RWPE2 (cell line): ENCODE measurements around the gene FANCD2OS.
A peak's percentile ranks its signal among the peaks of the same experiment; 100 is the strongest.

Experiments used
- ATAC-seq: fragments of 200-7000 bp; cut with Tn5 transposase; 3 replicates; pipeline ENCODE4 v1.9.1; 2021; ENCODE audit warnings: low read depth
- DNase-seq: peaks from one replicate; pipeline ENCODE4 v3.0.0-alpha.2; 2020; ENCODE audit warnings: low spot score
- H3K27ac ChIP-seq: fragments of 450-650 bp; 2 replicates; pipeline ENCODE4 v1.5.1; 2017; ENCODE audit warnings: mild to moderate bottlenecking; ENCODE audit not compliant: poor library complexity, severe bottlenecking
- H3K27me3 ChIP-seq: fragments of 250-450 bp; sonication (Bioruptor Pico); 2 replicates; pipeline ENCODE4 v1.5.1; 2021; ENCODE audit warnings: mild to moderate bottlenecking, moderate library complexity; ENCODE audit not compliant: insufficient read depth, poor library complexity, severe bottlenecking
- H3K36me3 ChIP-seq: fragments of 250-450 bp; sonication (Bioruptor Pico); 2 replicates; pipeline ENCODE4 v1.5.1; 2020; ENCODE audit warnings: low read depth, mild to moderate bottlenecking, moderate library complexity
- H3K4me1 ChIP-seq: fragments of 250-450 bp; sonication (Bioruptor Pico); 2 replicates; pipeline ENCODE4 v1.5.1; 2021; ENCODE audit warnings: mild to moderate bottlenecking, moderate library complexity; ENCODE audit not compliant: insufficient read depth, poor library complexity, severe bottlenecking
- H3K4me3 ChIP-seq: fragments of 250-450 bp; sonication (Bioruptor Pico); 2 replicates; pipeline ENCODE4 v1.5.1; 2021; ENCODE audit warnings: mild to moderate bottlenecking, moderate library complexity; ENCODE audit not compliant: severe bottlenecking
- H3K9me3 ChIP-seq: fragments of 250-450 bp; sonication (Bioruptor Pico); 2 replicates; pipeline ENCODE4 v1.5.1; 2021; ENCODE audit warnings: mild to moderate bottlenecking, moderate library complexity; ENCODE audit not compliant: severe bottlenecking
- CTCF ChIP-seq: fragments of 450-650 bp; IDR thresholded peaks from one replicate; pipeline ENCODE4 v1.5.1; 2017; ENCODE audit warnings: mild to moderate bottlenecking, moderate library complexity; ENCODE audit not compliant: poor library complexity, severe bottlenecking

The FANCD2OS gene

DNA sequence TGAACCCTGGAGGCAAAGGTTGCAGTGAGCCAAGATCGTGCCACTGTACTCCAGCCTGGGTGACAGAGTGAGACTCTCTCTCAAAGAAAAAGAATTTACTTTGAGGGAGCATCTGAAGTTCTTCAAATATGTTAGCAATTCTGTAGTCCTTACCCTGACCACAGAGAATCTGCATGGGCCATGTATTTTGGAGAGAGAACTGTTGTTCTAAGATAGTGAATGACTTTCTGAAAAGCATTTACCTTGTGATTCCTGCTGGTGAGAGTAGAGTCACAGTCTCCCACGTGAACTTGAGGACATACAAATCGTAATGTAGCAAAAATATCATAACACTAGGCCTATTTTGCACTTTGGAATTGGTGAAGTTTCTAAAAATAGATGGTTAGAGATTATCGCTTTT, 11.3 kb upstream of the FANCD2OS start:
- Histone ChIP-seq H3K27me3 (no peaks in the 10 kb centered on the region), H3K27ac (no peak overlapping the region), H3K36me3 (peaks cover 40% of the 10 kb centered on the region), H3K4me1 (peaks cover 5% of the 10 kb centered on the region), H3K9me3 (no peaks in the 10 kb centered on the region), H3K4me3 (no peak overlapping the region)
- no peak for TF ChIP-seq CTCF
- DNase-seq (no peak), ATAC-seq (no peak)

- Histone ChIP-seq H3K27me3 (no peaks in the 10 kb centered on the region), H3K9me3 (no peaks in the 10 kb centered on the region), H3K4me1 (peaks cover 5% of the 10 kb centered on the region), H3K27ac (no peak overlapping the region), H3K4me3 (no peak overlapping the region), H3K36me3 (peaks cover 23% of the 10 kb centered on the region)
- no peak for TF ChIP-seq CTCF
- no peak for DNase-seq
- ATAC-seq, result no peak
These were observed 8.9 kb upstream of the FANCD2OS start for GRCh38 chr3:10116928-10117327.

DNA sequence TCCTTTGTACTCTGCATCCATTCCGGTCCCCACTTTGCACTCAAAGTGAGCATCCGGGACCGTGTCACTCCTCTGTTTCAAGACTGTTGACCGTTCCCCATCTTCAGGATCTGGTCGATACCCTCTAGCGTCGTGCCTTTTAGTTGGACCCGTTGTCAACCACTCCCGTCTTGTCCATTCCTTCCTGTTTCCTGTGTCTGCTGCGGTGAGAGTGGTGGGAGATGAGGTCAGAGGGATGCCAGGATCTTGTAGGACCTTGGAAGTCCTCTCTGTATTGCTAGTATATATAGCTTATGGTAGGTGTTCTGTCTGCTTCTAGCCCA, 8.0 kb upstream of the FANCD2OS start:
- Histone ChIP-seq H3K4me3 (peak overlapping the region; percentile 63), H3K36me3 (peaks cover 21% of the 10 kb centered on the region), H3K9me3 (no peaks in the 10 kb centered on the region), H3K27me3 (no peaks in the 10 kb centered on the region), H3K4me1 (peaks cover 5% of the 10 kb centered on the region), H3K27ac (peak overlapping the region; percentile 36)
- peak; percentile 40 for ATAC-seq
- DNase-seq, result no peak
- no peak for TF ChIP-seq CTCF

- no peak for TF ChIP-seq CTCF
- ATAC-seq (peak; percentile 96), DNase-seq (peak; percentile 92)
- Histone ChIP-seq H3K4me1 (peaks cover 5% of the 10 kb centered on the region), H3K4me3 (peak within 1 kb of the TSS; percentile 63), H3K27ac (peak within 1 kb of the TSS; percentile 36), H3K27me3 (no peaks in the 10 kb centered on the region), H3K9me3 (no peaks in the 10 kb centered on the region), H3K36me3 (peaks cover 15% of the 10 kb centered on the region)
These were observed 7.5 kb upstream of the FANCD2OS start, which contains the start of gene BRK1 for GRCh38 chr3:10115326-10116137. Gene BRK1, plus strand, starts transcription at chr3:10115675. Its CDS starts 27 bp downstream, at chr3:10115702.

DNA sequence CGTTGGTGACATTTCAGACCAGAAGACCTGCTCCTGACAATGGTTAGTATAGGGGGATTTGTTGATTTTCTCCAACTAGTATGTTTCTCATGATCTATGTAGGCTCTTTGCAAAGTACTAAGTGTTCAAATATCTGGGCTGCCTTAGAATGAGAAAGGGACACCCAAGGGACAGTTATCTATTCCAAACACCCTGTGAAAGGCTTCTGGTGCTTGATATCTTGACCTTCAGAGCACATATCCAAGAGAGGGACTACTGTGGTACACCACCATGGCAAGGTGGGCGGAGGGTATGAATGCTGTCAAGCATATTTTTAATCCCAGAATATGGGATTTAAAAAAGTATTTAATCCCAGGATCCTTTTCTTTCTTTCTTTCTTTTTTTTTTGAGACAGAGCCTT, 1.1 kb downstream of the FANCD2OS start:
- no peak overlapping the region for H3K27ac ChIP-seq
- ATAC-seq (no peak), DNase-seq (no peak)
- H3K4me1 ChIP-seq, result no peaks in the 10 kb centered on the region
- no peaks in the 10 kb centered on the region for H3K9me3 ChIP-seq
- no peak overlapping the region for H3K4me3 ChIP-seq
- TF ChIP-seq CTCF, result no peak
- no peaks in the 10 kb centered on the region for H3K27me3 ChIP-seq
- 0 out of 2 replicates have a peak, but pooled peaks cover under 1% of the 10 kb centered on the region for H3K36me3 ChIP-seq
